HepG2 (cell line): ENCODE data around the gene ECSIT. TPM values are rescaled to one million over a fixed set of nuclear protein-coding genes. Genes with fewer than 3 reads are reported as not detected.

Experiments
- AGO1 ChIP-seq: fragments of 200-400 bp; formaldehyde crosslinking; IDR thresholded peaks from 2 replicates; pipeline ENCODE4 v1.6.1; 2017; ENCODE audit warnings: mild to moderate bottlenecking, low read depth, low read length, moderate library complexity; ENCODE audit not compliant: poor library complexity, severe bottlenecking
- CBX1 ChIP-seq: IDR thresholded peaks from one replicate; pipeline ENCODE4 v1.6.1; 2016; ENCODE audit warnings: antibody characterized with exemption, low read depth
- GLI4 ChIP-seq: sonication (generic); formaldehyde crosslinking; IDR thresholded peaks from 2 replicates; pipeline ENCODE4 v1.5.1; 2020; ENCODE audit warnings: missing genetic modification reagents, mild to moderate bottlenecking, moderate library complexity, borderline replicate concordance
- HCFC1 ChIP-seq: fragments of 150-350 bp; IDR thresholded peaks from 2 replicates; pipeline ENCODE4 v1.6.1; 2014; ENCODE audit warnings: low read depth, low read length
- HOXD1 ChIP-seq: sonication (generic); formaldehyde crosslinking; IDR thresholded peaks from 2 replicates; pipeline ENCODE4 v1.5.0; 2020; ENCODE audit warnings: missing genetic modification reagents
- IKZF4 ChIP-seq: sonication (generic); formaldehyde crosslinking; IDR thresholded peaks from 2 replicates; pipeline ENCODE4 v1.5.1; 2020; ENCODE audit warnings: borderline replicate concordance, mild to moderate bottlenecking, low read depth, missing genetic modification reagents; ENCODE audit errors: not compliant biosample characterization
- JUND ChIP-seq: sonication (generic); formaldehyde crosslinking; IDR thresholded peaks from 2 replicates; pipeline ENCODE4 v1.8.0; 2022; ENCODE audit warnings: mild to moderate bottlenecking, missing genetic modification reagents
- KMT2B ChIP-seq: IDR thresholded peaks from 2 replicates; pipeline ENCODE4 v1.6.1; 2016; ENCODE audit warnings: missing genetic modification reagents, missing compliant biosample characterization
- MIER3 ChIP-seq: IDR thresholded peaks from 2 replicates; pipeline ENCODE4 v1.6.1; 2016; ENCODE audit warnings: missing compliant biosample characterization, borderline replicate concordance
- MLLT10 ChIP-seq: sonication (generic); formaldehyde crosslinking; IDR thresholded peaks from 2 replicates; pipeline ENCODE4 v1.4.0; 2020; ENCODE audit warnings: missing genetic modification reagents
- SALL1 ChIP-seq: sonication (generic); formaldehyde crosslinking; IDR thresholded peaks from 2 replicates; pipeline ENCODE4 v1.8.0; 2022; ENCODE audit warnings: mild to moderate bottlenecking, missing genetic modification reagents
- THAP11 ChIP-seq: IDR thresholded peaks from 2 replicates; pipeline ENCODE4 v1.6.1; 2016; ENCODE audit warnings: missing biosample characterization, missing genetic modification reagents
- ZHX2 ChIP-seq, 2 experiments: sonication (generic) in 1 of 2; formaldehyde crosslinking in 1 of 2; IDR thresholded peaks; 2 replicates each; pipeline versions ENCODE4 v1.6.1 to v1.9.0; 2014 to 2022; ENCODE audit warnings: antibody characterized with exemption in 1 of 2, borderline replicate concordance in 1 of 2, inconsistent platforms in 1 of 2, low read depth in 1 of 2, missing genetic modification reagents in 1 of 2
- ZNF296 ChIP-seq: sonication (generic); formaldehyde crosslinking; conservative IDR thresholded peaks from 2 replicates; pipeline ENCODE4 v1.5.0; 2020; ENCODE audit warnings: mild to moderate bottlenecking, missing genetic modification reagents
- ZNF468 ChIP-seq: sonication (generic); formaldehyde crosslinking; IDR thresholded peaks from 2 replicates; pipeline ENCODE4 v1.8.0; 2022; ENCODE audit warnings: mild to moderate bottlenecking, moderate library complexity, missing genetic modification reagents
- ZNF510 ChIP-seq: sonication (generic); formaldehyde crosslinking; IDR thresholded peaks from 2 replicates; pipeline ENCODE4 v1.4.0; 2020; ENCODE audit warnings: low read depth, mild to moderate bottlenecking, missing genetic modification reagents
- ZNF558 ChIP-seq: sonication (generic); formaldehyde crosslinking; IDR thresholded peaks from 2 replicates; pipeline ENCODE4 v1.9.0; 2022; ENCODE audit warnings: mild to moderate bottlenecking, missing genetic modification reagents, borderline replicate concordance
- ZNF570 ChIP-seq: sonication (generic); formaldehyde crosslinking; IDR thresholded peaks from 2 replicates; pipeline ENCODE4 v1.4.0; 2020; ENCODE audit warnings: mild to moderate bottlenecking, missing genetic modification reagents, borderline replicate concordance
- ZNF607 ChIP-seq: sonication (generic); formaldehyde crosslinking; IDR thresholded peaks from 2 replicates; pipeline ENCODE4 v1.5.1; 2020; ENCODE audit warnings: missing genetic modification reagents, mild to moderate bottlenecking, borderline replicate concordance
- ZNF670 ChIP-seq: sonication (generic); formaldehyde crosslinking; IDR thresholded peaks from 2 replicates; pipeline ENCODE4 v1.8.0; 2022; ENCODE audit warnings: mild to moderate bottlenecking, missing genetic modification reagents, borderline replicate concordance
- ZNF768 ChIP-seq: sonication (generic); formaldehyde crosslinking; IDR thresholded peaks from 2 replicates; pipeline ENCODE4 v1.4.0; 2020; ENCODE audit warnings: missing genetic modification reagents
- polyA plus RNA-seq, 8 experiments: library from polyadenylated mRNA; depleted of rRNA in 3 of 8; stranded (reverse) in 7 of 8; unstranded in 1 of 8; fragments of >200 nt; fragmentation: Illumina TruSeq in 4 of 8; extraction: Trizol in 4 of 8; gene quantifications; 2 replicates each; pipeline versions ENCODE4 v1.2.1 to v1.2.3, GENCODE V29; 2011 to 2016; ENCODE audit warnings: low read depth in 4 of 8, missing spikeins in 1 of 8, mixed read lengths in 1 of 8; ENCODE audit not compliant: insufficient read depth in 1 of 8
- total RNA-seq, 5 experiments: library from RNA; depleted of rRNA; stranded (reverse); fragments of >200 nt; fragmentation: Illumina TruSeq; extraction: Trizol; gene quantifications; 2 replicates each; pipeline ENCODE4 v1.2.3, GENCODE V29; 2016; ENCODE audit warnings: low read depth in 1 of 5
- TF ChIP-seq, protein P1 (sequence below): fragments of 450-650 bp; IDR thresholded peaks from 2 replicates; pipeline ENCODE4 v1.6.1; 2017; ENCODE audit warnings: mild to moderate bottlenecking

Gene ECSIT
- total and polyA plus RNA-seq, 2 of the 13 experiments (the other 11 are each of a cell fraction or from before 2014, with no cell fraction given) = 36.4 to 62.3 TPM

GRCh38 chr19:11535792-11536595 lies 7.1 kb upstream of the ECSIT start (continued):
- TF ChIP-seq, protein P1, sequence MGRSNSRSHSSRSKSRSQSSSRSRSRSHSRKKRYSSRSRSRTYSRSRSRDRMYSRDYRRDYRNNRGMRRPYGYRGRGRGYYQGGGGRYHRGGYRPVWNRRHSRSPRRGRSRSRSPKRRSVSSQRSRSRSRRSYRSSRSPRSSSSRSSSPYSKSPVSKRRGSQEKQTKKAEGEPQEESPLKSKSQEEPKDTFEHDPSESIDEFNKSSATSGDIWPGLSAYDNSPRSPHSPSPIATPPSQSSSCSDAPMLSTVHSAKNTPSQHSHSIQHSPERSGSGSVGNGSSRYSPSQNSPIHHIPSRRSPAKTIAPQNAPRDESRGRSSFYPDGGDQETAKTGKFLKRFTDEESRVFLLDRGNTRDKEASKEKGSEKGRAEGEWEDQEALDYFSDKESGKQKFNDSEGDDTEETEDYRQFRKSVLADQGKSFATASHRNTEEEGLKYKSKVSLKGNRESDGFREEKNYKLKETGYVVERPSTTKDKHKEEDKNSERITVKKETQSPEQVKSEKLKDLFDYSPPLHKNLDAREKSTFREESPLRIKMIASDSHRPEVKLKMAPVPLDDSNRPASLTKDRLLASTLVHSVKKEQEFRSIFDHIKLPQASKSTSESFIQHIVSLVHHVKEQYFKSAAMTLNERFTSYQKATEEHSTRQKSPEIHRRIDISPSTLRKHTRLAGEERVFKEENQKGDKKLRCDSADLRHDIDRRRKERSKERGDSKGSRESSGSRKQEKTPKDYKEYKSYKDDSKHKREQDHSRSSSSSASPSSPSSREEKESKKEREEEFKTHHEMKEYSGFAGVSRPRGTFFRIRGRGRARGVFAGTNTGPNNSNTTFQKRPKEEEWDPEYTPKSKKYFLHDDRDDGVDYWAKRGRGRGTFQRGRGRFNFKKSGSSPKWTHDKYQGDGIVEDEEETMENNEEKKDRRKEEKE = no peak
- peak; percentile 97 for TF ChIP-seq ZNF768 (CRISPR knock-in tag)
- no peak for TF ChIP-seq ZNF570
- no peak for TF ChIP-seq ZNF558
- TF ChIP-seq HOXD1 = no peak
- TF ChIP-seq HCFC1 = no peak
- TF ChIP-seq AGO1 = no peak
- TF ChIP-seq KMT2B (CRISPR knock-in tag) = no peak
- TF ChIP-seq ZNF468 = no peak
- TF ChIP-seq MLLT10 (CRISPR knock-in tag) = no peak
- no peak for TF ChIP-seq ZNF607 (CRISPR knock-in tag)
- peak; percentile 35 for TF ChIP-seq CBX1
- no peak for TF ChIP-seq ZNF510 (CRISPR knock-in tag)
- TF ChIP-seq ZHX2 (IDR thresholded peaks at IDR 0.05; ENCODE audit: low read depth) = peak; percentile 45; the same call in 1 of the 2 replicates
- TF ChIP-seq ZHX2 (CRISPR knock-in tag; IDR thresholded peaks at IDR 0.05; ENCODE audit: borderline replicate concordance) = no peak
- TF ChIP-seq GLI4 (CRISPR knock-in tag) = no peak
- peak; percentile 41 for TF ChIP-seq SALL1 (CRISPR knock-in tag)
- TF ChIP-seq JUND = no peak; the same call in 1 of the 2 replicates
- no peak; the same call in 1 of the 2 replicates for TF ChIP-seq MIER3 (CRISPR knock-in tag)
- no peak for TF ChIP-seq ZNF296 (CRISPR knock-in tag)
- TF ChIP-seq ZNF670 = peak; percentile 88
- TF ChIP-seq IKZF4 (CRISPR knock-in tag) = peak; percentile 50
- TF ChIP-seq THAP11 (CRISPR knock-in tag) = peak; percentile 71
